Activated naive CD4-positive, alpha-beta T cell treated with anti-CD3 and anti-CD28 coated beads, Interleukin-2, amount 50 U/mL, for 24 hours (primary cell): Measurements from ENCODE around the gene NOTCH1.
"Not testable (repeated sequence)": the region's sequence is repeated elsewhere in the genome, so short reads cannot be mapped to it uniquely, and the experiment has no call there.

ENCODE experiments used
- H3K27ac Mint-ChIP-seq: one replicate; pipeline ENCODE4 v1.8.0; 2021; ENCODE audit warnings: mild to moderate bottlenecking, mixed read lengths
- H3K27me3 Mint-ChIP-seq: one replicate; pipeline ENCODE4 v1.8.0; 2021; ENCODE audit warnings: mixed read lengths
- H3K36me3 Mint-ChIP-seq: one replicate; pipeline ENCODE4 v1.8.0; 2021; ENCODE audit warnings: mixed read lengths
- H3K4me1 Mint-ChIP-seq: one replicate; pipeline ENCODE4 v1.8.0; 2021; ENCODE audit warnings: mixed read lengths
- H3K4me3 Mint-ChIP-seq: one replicate; pipeline ENCODE4 v1.8.0; 2021; ENCODE audit warnings: mild to moderate bottlenecking, mixed read lengths
- H3K9me3 Mint-ChIP-seq: one replicate; pipeline ENCODE4 v1.8.0; 2021; ENCODE audit warnings: mixed read lengths

The NOTCH1 gene

GRCh38 chr9:136558846-136559245 lies 13.0 kb upstream of the NOTCH1 start:
- not testable (repeated sequence) for H3K4me3 Mint-ChIP-seq, H3K4me1 Mint-ChIP-seq, H3K27me3 Mint-ChIP-seq, H3K9me3 Mint-ChIP-seq, H3K27ac Mint-ChIP-seq, H3K36me3 Mint-ChIP-seq

DNA sequence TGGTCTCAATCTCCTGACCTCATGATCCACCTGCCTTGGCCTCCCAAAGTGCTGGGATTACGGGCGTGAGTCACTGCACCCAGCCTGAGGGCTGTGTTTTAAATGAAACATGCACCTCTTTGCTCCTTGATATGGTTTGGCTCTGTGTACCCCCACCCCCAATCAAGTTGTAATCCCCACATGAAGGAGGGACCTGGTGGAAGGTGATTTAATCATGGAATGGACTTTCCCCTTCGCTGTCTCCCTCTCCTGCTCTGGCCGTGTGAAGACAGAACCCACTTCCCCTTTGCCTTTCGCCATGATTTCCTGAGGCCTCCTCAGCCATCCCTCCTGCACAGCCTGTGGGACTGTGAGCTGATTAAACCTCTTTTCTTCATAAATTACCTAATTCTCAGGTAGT lies 12.5 kb upstream of the NOTCH1 start:
- no peaks in the 10 kb centered on the region for H3K36me3 Mint-ChIP-seq
- no peaks in the 10 kb centered on the region for H3K27me3 Mint-ChIP-seq
- H3K27ac Mint-ChIP-seq = no peak overlapping the region
- no peak overlapping the region for H3K4me3 Mint-ChIP-seq
- peaks cover 4% of the 10 kb centered on the region for H3K4me1 Mint-ChIP-seq
- no peaks in the 10 kb centered on the region for H3K9me3 Mint-ChIP-seq

DNA sequence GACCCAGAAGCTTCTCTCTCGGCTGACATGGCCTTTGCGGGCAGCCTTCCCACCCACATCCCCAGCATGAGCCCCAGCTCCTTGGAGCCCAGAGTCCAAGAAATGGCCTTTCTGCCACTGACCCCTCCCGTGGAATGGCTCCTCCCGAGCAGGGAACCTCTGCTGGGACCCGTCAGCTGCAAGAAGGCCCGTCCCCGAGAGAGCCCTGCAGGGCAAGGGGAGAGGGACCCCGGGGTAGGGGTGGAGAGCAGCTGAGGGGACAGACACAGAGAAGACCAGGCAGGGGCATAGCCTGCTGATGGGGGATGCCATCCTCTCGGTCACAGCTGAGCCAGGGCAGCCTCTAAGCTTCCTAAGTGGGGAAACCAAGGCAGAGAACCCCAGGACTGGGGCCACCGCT lies 11.2 kb upstream of the NOTCH1 start:
- H3K27ac Mint-ChIP-seq = no peak overlapping the region
- H3K36me3 Mint-ChIP-seq = no peaks in the 10 kb centered on the region
- peaks cover 9% of the 10 kb centered on the region for H3K4me1 Mint-ChIP-seq
- H3K27me3 Mint-ChIP-seq = no peaks in the 10 kb centered on the region
- H3K9me3 Mint-ChIP-seq = no peaks in the 10 kb centered on the region
- H3K4me3 Mint-ChIP-seq = no peak overlapping the region

DNA sequence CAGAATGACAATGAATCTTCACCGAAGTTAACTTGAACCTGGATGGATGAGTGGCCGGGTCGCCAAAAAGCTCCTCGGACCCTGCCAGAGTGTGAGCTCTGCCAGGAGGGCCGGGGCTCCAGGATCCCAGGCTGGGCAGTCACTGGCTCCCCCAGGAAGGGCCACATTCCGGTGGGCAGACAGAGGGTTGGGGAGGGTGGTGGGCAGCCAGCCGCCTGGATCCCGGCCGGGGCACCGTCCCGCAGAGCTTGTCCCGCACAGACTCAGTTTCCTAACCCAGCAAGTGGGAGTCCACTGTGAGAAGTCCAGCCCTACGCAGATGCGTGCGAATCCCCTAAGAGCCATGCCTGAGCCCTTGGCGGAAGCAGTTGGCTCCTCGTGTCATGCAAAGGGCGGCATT lies 10.3 kb upstream of the NOTCH1 start:
- H3K4me1 Mint-ChIP-seq = peaks cover 16% of the 10 kb centered on the region
- H3K36me3 Mint-ChIP-seq = no peaks in the 10 kb centered on the region
- H3K9me3 Mint-ChIP-seq = no peaks in the 10 kb centered on the region
- peak overlapping the region; percentile 47 for H3K27ac Mint-ChIP-seq
- H3K4me3 Mint-ChIP-seq = no peak overlapping the region
- H3K27me3 Mint-ChIP-seq = no peaks in the 10 kb centered on the region

DNA sequence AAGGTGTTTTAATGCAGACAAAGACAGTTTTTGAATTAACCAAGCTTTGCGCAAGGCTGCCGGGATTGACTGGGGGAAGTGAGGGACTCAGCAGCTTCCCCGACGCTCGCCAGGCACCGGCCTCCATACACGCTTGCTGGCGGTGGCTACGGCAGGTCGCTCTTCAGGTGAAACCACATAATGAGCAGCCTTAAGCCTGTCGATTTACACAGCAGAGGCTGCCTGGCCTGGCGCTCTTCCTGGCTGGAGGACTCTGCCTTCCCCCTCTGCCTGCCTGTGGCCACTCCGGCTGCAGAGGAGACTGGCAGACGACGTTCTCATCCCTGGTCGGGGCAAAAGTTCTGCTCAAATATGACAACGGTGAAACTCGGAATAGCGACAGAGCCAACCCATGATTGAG lies 9.0 kb upstream of the NOTCH1 start:
- H3K4me3 Mint-ChIP-seq = no peak overlapping the region
- no peak overlapping the region for H3K27ac Mint-ChIP-seq
- peaks cover 16% of the 10 kb centered on the region for H3K4me1 Mint-ChIP-seq
- no peaks in the 10 kb centered on the region for H3K27me3 Mint-ChIP-seq
- H3K9me3 Mint-ChIP-seq = no peaks in the 10 kb centered on the region
- H3K36me3 Mint-ChIP-seq = no peaks in the 10 kb centered on the region

DNA sequence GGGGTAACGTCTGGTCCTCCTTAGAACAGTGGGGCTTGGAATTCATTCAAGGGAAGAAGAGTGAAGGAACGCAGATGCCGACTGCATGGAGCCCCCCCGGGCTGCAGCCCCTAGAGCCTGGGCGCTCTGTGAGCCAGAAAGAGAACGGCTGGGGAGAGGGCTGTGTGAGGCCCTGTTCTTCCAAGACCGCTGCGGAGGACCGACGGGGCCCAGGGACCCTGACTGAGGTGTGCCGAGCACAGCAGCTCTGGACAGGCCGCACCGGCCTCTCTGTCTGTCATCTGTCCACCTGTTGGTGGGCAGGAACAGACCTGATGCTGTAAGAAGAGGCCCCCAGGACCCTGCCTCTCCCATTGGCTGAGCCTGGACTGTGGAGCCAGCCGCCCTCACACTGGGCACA lies 7.7 kb upstream of the NOTCH1 start:
- no peaks in the 10 kb centered on the region for H3K9me3 Mint-ChIP-seq
- peaks cover 14% of the 10 kb centered on the region for H3K4me1 Mint-ChIP-seq
- no peak overlapping the region for H3K4me3 Mint-ChIP-seq
- no peaks in the 10 kb centered on the region for H3K27me3 Mint-ChIP-seq
- H3K27ac Mint-ChIP-seq = no peak overlapping the region
- no peaks in the 10 kb centered on the region for H3K36me3 Mint-ChIP-seq

- H3K4me3 Mint-ChIP-seq = peak overlapping the region; percentile 26
- no peaks in the 10 kb centered on the region for H3K36me3 Mint-ChIP-seq
- no peak overlapping the region for H3K27ac Mint-ChIP-seq
- peaks cover 12% of the 10 kb centered on the region for H3K4me1 Mint-ChIP-seq
- H3K27me3 Mint-ChIP-seq = no peaks in the 10 kb centered on the region
- H3K9me3 Mint-ChIP-seq = no peaks in the 10 kb centered on the region
These were observed 6.4 kb upstream of the NOTCH1 start for GRCh38 chr9:136552117-136552703.

DNA sequence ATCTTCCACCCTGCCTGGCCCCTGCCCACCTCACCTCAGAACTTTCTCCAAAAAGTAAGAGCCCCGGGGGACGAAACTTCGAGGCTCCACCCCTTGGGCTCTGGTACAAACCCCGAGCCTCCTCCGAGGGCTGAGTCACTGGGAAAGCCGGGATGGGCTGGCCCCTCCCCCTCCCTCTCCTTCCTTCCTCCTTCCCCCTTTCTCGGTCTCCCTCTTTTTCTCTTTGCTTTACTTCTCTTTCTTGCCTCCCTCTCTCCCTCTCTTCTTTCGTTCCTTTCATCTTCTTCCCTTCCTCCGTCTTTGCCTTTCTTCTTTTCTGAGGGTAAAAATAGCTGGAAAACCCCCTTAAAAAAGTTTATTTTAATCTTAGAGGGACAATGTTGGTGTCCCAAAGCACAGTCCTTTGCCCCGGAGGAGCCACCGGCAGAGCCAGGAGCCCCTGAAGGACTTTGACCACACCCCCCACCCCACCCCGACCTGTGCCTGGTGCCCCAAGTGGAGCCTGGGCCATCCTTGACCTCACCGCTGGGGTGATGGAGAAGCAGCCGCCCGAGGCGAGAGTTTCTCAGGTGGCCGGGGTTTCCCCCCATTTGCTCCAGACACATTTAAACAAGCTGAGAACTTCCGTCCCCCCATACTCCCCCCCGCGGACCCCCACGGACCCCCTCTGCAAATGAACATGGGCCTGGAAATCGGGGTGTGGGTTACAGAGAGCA lies 5.7 kb upstream of the NOTCH1 start:
- Mint-ChIP-seq H3K27ac (peak overlapping the region; percentile 51), H3K27me3 (no peaks in the 10 kb centered on the region), H3K36me3 (no peaks in the 10 kb centered on the region), H3K4me3 (peak overlapping the region; percentile 55), H3K9me3 (no peaks in the 10 kb centered on the region), H3K4me1 (peaks cover 18% of the 10 kb centered on the region)

DNA sequence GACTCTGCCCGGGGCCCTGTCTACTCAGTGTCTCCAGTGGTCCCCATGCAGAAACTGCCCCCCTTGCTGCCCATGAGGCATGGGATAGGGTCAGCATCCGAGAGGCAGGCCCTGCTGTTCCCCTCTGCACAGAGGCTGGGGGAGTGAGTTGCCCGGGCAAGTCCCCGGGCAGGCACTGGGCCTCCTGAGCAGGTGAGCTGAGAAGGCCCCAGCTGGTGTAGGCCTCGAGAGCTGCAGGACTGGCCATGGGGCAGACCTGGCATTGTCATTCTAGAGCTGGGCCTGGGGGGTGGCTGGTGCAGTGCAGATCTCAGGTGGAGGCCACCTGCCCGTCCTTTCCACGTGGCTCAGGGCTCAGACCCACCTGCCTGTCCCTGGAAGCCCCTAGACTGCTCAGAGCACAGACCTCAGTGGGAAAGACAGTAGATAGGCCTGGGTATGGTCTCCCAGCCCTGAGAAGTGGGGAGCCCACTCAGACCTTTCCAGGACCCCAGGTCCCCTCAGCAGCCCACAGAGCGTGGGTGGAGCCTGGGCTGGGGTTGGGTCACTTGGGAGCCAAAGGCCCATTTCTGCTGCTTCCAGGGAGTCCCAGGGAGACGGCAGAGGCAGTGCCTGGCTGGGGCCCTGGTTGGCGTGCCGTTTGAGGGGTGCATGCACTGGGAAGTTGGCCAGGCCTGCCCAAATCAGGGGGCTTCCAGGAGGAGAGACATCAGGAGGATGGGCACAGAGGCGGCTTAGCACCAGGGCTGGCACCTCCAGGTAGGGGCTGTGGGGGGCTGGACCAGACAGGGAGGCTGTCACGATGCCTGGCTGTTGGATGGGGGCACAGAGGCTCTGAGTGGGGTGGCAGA lies 4.8 kb upstream of the NOTCH1 start:
- Mint-ChIP-seq H3K9me3 (no peaks in the 10 kb centered on the region), H3K27ac (no peak overlapping the region), H3K27me3 (no peaks in the 10 kb centered on the region), H3K4me3 (no peak overlapping the region), H3K36me3 (no peaks in the 10 kb centered on the region), H3K4me1 (peaks cover 18% of the 10 kb centered on the region)

DNA sequence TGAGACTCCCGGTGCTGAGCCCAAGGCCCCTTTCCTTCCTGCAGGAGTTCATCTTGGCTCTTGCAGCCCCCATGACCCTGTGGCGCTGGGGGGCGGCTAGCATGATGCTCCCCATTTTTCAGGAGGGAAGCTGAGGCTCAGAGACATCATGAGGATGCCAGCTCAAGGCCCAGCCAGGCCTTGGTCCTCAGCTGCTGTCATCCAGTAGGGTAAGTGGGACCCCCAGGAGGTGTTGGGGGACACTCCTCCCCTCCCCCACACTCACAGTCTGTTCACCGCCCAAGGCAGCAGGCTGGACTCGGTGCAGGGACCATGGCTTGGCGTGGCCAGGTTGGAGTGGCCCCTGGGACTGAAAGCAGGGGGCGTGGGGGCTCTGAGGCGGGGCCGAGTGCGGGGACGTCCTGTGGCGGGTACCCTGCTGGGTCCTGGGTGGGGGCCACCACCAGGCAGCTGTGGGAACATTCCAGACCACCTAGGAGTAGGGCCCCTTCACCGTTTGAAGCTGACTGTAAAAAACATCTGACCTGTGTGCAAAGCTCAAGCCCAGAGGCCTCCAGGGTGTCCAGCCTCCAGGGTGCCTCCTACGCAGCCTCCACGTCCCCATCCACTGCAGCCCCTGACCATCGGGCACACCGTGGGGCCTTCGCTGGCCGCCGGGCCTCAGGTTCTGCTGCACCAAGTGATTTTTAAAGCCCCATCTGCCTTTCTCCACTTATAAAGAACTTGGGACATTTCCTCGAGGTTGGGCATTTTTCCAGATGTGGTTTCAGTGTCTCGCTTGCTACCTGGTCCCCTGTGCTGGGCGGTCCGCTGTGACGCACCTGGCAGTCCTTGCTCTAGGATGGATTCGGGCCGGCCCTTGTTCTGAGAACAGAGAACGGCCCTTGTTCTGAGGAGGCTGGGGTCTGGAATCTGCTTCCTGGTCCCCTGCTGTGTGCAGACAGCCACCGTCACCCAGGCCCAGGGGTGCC lies 3.4 kb upstream of the NOTCH1 start:
- H3K36me3 Mint-ChIP-seq = no peaks in the 10 kb centered on the region
- no peak overlapping the region for H3K4me3 Mint-ChIP-seq
- no peaks in the 10 kb centered on the region for H3K27me3 Mint-ChIP-seq
- peaks cover 18% of the 10 kb centered on the region for H3K4me1 Mint-ChIP-seq
- H3K9me3 Mint-ChIP-seq = no peaks in the 10 kb centered on the region
- H3K27ac Mint-ChIP-seq = no peak overlapping the region

GRCh38 chr9:136547508-136548215 lies 1.8 kb upstream of the NOTCH1 start:
- no peaks in the 10 kb centered on the region for H3K27me3 Mint-ChIP-seq
- peaks cover 25% of the 10 kb centered on the region for H3K4me1 Mint-ChIP-seq
- no peaks in the 10 kb centered on the region for H3K9me3 Mint-ChIP-seq
- no peaks in the 10 kb centered on the region for H3K36me3 Mint-ChIP-seq
- peak overlapping the region; percentile 68 for H3K4me3 Mint-ChIP-seq
- H3K27ac Mint-ChIP-seq = peak overlapping the region; percentile 80

GRCh38 chr9:136546697-136547501 lies 1.1 kb upstream of the NOTCH1 start:
- peaks cover 20% of the 10 kb centered on the region for H3K4me1 Mint-ChIP-seq
- H3K9me3 Mint-ChIP-seq = no peaks in the 10 kb centered on the region
- peak overlapping the region; percentile 80 for H3K27ac Mint-ChIP-seq
- no peaks in the 10 kb centered on the region for H3K36me3 Mint-ChIP-seq
- peak overlapping the region; percentile 84 for H3K4me3 Mint-ChIP-seq
- H3K27me3 Mint-ChIP-seq = no peaks in the 10 kb centered on the region

- Mint-ChIP-seq H3K4me1 (peaks cover 23% of the 10 kb centered on the region), H3K27me3 (no peaks in the 10 kb centered on the region), H3K9me3 (no peaks in the 10 kb centered on the region), H3K4me3 (no peak overlapping the region), H3K27ac (no peak overlapping the region), H3K36me3 (no peaks in the 10 kb centered on the region)
These were observed 220 bp downstream of the NOTCH1 start for GRCh38 chr9:136545692-136545964.

- Mint-ChIP-seq H3K27me3 (no peaks in the 10 kb centered on the region), H3K4me3 (peak overlapping the region; percentile 92), H3K36me3 (no peaks in the 10 kb centered on the region), H3K4me1 (peaks cover 28% of the 10 kb centered on the region), H3K9me3 (no peaks in the 10 kb centered on the region), H3K27ac (peak overlapping the region; percentile 77)
These were observed 720 bp downstream of the NOTCH1 start for GRCh38 chr9:136544964-136545691.
